Glutamatergic neuron (in vitro differentiated cells): ENCODE measurements around the gene MAP2K2. TPM values are rescaled to one million over a fixed set of nuclear protein-coding genes. Genes with fewer than 3 reads are reported as not detected.
"Not testable (repeated sequence)": the region's sequence is repeated elsewhere in the genome, so short reads cannot be mapped to it uniquely, and the experiment has no call there.

Source experiments
- DNase-seq: peaks from one replicate; pipeline ENCODE4 v3.0.0; 2022
- H3K27ac Mint-ChIP-seq: one replicate; pipeline ENCODE4 v1.8.0; 2020; ENCODE audit warnings: mild to moderate bottlenecking, mixed read lengths, inconsistent platforms; ENCODE audit not compliant: unreplicated experiment
- H3K27me3 Mint-ChIP-seq: one replicate; pipeline ENCODE4 v1.8.0; 2020; ENCODE audit warnings: mild to moderate bottlenecking, moderate library complexity, mixed read lengths, inconsistent platforms; ENCODE audit not compliant: unreplicated experiment
- H3K36me3 Mint-ChIP-seq: one replicate; pipeline ENCODE4 v1.8.0; 2020; ENCODE audit warnings: mild to moderate bottlenecking, mixed read lengths, inconsistent platforms; ENCODE audit not compliant: unreplicated experiment
- H3K4me1 Mint-ChIP-seq: one replicate; pipeline ENCODE4 v1.8.0; 2020; ENCODE audit warnings: mild to moderate bottlenecking, low read depth, mixed read lengths, inconsistent platforms; ENCODE audit not compliant: unreplicated experiment
- H3K4me3 Mint-ChIP-seq: one replicate; pipeline ENCODE4 v1.8.0; 2020; ENCODE audit warnings: mild to moderate bottlenecking, mixed read lengths, inconsistent platforms; ENCODE audit not compliant: unreplicated experiment
- H3K9me3 Mint-ChIP-seq: one replicate; pipeline ENCODE4 v1.8.0; 2020; ENCODE audit warnings: mild to moderate bottlenecking, moderate library complexity, mixed read lengths, inconsistent platforms; ENCODE audit not compliant: unreplicated experiment
- total RNA-seq: library from RNA; stranded (reverse); fragmentation: NEBNext Ultra II Directional; extraction: Animal tissue kit (Norgen Biotek cat#: 25700); gene quantifications from one replicate; pipeline ENCODE4 v1.2.1, GENCODE V29; 2021; ENCODE audit not compliant: unreplicated experiment
- TF ChIP-seq, protein P1 (sequence below): fragments of 200-600 bp; sonication (generic); IDR thresholded peaks from one replicate; pipeline ENCODE4 v1.5.0; 2021; ENCODE audit not compliant: partially characterized antibody, unreplicated experiment

The MAP2K2 gene
- total RNA-seq, 1 donor from 2014 or later: 148 TPM

DNA sequence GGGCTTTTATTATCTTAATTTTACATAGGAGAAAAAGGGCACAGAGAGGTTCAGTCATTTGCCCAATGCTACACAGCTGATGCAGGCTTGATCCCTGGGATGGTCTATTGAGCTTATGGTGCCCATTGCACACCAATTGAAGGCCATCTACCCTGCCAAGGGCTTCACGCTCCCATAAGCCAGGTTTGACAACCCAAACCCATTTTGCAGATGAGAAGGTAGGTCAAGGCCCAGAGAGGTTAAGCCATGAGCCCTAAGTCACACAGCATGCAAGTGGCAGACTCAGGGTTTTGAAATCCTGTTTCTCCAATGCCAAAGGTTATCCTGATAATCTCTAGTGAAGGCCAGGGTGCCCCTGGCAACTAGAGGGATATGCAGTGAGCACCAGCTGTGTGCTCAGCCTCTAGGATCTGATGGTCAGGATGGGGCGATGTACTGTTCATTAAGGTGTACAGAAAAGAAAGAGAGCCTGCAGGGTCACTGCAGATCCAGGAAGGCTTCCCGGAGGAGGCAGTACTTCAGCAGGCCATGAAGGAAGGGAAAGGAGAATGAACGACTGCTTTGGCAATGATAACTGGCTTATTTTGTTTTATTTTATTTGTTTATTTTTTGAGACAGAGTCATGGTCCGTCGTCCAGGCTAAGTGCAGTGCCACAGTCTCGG lies 37.6 kb upstream of the MAP2K2 start:
- no peak for DNase-seq
- Mint-ChIP-seq H3K36me3 (no peaks in the 10 kb centered on the region), H3K27me3 (peaks cover 7% of the 10 kb centered on the region), H3K27ac (no peak overlapping the region), H3K4me3 (no peak overlapping the region), H3K4me1 (no peaks in the 10 kb centered on the region), H3K9me3 (no peaks in the 10 kb centered on the region)
- TF ChIP-seq, protein P1, sequence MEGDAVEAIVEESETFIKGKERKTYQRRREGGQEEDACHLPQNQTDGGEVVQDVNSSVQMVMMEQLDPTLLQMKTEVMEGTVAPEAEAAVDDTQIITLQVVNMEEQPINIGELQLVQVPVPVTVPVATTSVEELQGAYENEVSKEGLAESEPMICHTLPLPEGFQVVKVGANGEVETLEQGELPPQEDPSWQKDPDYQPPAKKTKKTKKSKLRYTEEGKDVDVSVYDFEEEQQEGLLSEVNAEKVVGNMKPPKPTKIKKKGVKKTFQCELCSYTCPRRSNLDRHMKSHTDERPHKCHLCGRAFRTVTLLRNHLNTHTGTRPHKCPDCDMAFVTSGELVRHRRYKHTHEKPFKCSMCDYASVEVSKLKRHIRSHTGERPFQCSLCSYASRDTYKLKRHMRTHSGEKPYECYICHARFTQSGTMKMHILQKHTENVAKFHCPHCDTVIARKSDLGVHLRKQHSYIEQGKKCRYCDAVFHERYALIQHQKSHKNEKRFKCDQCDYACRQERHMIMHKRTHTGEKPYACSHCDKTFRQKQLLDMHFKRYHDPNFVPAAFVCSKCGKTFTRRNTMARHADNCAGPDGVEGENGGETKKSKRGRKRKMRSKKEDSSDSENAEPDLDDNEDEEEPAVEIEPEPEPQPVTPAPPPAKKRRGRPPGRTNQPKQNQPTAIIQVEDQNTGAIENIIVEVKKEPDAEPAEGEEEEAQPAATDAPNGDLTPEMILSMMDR: no peak

DNA sequence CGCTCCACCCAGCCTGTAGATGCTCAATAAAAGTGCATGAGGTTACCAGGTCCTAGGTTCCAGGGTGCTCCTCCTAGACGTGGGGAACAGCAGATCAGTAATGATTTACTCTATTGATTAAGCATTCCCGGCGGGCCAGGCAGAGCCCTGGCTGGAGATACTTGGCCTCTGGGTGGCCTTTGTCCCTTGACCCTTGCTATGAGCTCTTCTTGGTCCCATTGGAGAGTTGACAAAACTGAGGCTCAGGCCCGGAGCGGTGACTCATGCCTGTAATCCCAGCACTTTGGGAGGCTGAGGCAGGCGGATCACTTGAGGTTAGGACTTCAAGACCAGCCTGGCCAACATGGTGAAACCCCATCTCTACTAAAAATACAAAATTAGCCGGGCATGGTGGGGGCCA lies 34.0 kb upstream of the MAP2K2 start:
- H3K4me3 Mint-ChIP-seq, H3K36me3 Mint-ChIP-seq, H3K27ac Mint-ChIP-seq, H3K27me3 Mint-ChIP-seq, DNase-seq, H3K4me1 Mint-ChIP-seq, H3K9me3 Mint-ChIP-seq: not testable (repeated sequence)

DNA sequence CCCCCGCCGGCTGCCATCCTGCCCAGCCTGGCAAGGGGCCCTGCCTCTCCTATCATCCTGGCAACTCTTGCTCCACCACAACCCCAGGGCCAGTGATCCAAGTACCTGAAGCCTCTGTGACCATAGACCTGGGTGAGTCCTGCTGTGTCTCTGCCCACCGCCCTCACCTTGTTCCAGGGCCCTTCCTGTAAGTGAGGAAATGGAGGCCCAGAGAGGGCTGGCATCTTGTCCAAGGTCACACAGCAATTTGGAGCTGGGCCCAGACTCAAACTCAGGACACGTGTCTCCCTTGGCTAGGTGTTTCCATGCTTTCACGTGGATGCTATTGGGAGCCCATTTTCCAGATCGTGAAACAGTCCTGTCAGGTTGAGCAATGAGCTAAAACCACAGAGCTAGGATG lies 33.2 kb upstream of the MAP2K2 start:
- DNase-seq: no peak
- H3K36me3 Mint-ChIP-seq: no peaks in the 10 kb centered on the region
- TF ChIP-seq, protein P1: no peak

DNA sequence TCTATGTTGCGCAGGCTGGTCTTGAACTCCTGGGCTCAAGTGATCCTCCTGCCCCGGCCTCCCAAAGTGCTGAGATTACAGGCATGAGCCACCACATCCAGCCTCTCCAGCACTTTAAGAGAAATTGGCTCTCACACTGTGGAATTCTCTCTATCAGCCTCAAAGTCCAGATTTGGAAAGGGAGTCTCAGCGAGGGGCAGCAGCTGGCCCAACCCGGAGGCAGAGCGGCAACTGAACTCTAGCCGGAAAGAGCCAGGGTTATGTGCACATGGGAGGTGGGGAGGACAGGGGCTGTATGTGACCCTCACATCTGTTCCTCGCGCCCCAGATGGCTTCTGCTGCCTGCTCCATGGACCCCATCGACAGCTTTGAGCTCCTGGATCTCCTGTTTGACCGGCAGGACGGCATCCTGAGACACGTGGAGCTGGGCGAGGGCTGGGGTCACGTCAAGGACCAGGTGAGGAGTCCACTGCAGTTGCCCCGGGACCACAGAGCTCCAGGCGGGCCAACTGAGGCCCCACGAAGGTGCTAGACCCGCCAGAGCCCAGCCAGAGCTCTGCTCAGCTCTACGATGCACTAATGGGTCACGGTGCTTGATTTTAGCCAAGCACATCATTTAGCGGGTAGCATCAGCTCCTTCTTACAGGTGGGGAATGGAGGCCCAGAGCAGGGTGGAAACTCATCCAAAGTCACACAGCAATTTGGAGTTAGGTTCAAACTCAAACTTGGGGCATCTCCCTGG lies 30.8 kb upstream of the MAP2K2 start:
- Mint-ChIP-seq H3K36me3 (no peaks in the 10 kb centered on the region), H3K27ac (no peak overlapping the region), H3K4me1 (no peaks in the 10 kb centered on the region), H3K27me3 (peaks cover 4% of the 10 kb centered on the region), H3K9me3 (peaks cover 5% of the 10 kb centered on the region), H3K4me3 (no peak overlapping the region)
- TF ChIP-seq, protein P1: no peak
- DNase-seq: peak; percentile 48

More for the DNA sequence above, 33.2 kb upstream of the MAP2K2 start:
- Mint-ChIP-seq H3K4me1 (no peaks in the 10 kb centered on the region), H3K4me3 (no peak overlapping the region), H3K9me3 (peaks cover 5% of the 10 kb centered on the region), H3K27me3 (peaks cover 5% of the 10 kb centered on the region), H3K27ac (no peak overlapping the region)

DNA sequence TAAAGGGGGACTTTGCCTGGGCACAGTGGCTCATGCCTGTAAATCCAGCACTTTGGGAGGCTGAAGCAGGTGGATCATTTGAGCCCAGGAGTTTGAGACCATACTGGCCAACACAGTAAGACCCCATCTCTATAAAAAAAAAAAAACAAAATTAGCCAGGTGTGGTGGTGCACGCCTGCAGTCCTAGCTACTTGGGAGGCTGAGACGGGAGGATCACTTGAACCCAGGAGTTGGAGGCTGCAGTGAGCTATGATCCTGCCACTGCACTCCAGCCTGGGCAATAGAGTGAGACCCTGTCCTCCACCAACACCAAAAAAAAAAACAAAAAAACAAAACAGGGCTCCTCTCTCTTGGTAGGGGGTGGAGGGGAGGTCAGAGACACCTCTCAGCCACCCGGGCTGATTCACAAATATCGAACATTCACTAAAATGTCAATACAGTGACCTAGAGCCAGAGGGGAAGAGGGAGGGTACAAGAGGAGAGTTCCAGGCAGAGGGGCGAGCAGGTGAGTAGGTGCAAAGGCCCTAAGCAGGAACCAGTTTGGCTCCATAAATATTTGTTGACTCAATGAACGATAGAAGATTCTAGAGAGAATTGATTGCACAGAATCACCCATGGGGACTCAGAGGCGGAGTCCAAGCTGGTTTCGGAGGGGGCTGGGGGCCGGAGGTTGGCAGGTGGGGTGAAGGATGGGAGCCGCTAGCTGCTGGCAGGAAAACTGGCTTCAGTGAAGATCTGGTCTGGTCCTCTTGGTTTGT lies 28.5 kb upstream of the MAP2K2 start:
- H3K4me3 Mint-ChIP-seq: no peak overlapping the region
- peak overlapping the region; percentile 22 for H3K27ac Mint-ChIP-seq
- no peaks in the 10 kb centered on the region for H3K4me1 Mint-ChIP-seq
- H3K36me3 Mint-ChIP-seq: no peaks in the 10 kb centered on the region
- peaks cover 6% of the 10 kb centered on the region for H3K9me3 Mint-ChIP-seq
- H3K27me3 Mint-ChIP-seq: peaks cover 6% of the 10 kb centered on the region
- TF ChIP-seq, protein P1: no peak
- DNase-seq: no peak
